Epithelial cell of esophagus (primary cell): ENCODE results near the gene RNMT.

Source experiments
- DNase-seq: peaks from one replicate; pipeline ENCODE4 v3.0.0; 2010; ENCODE audit warnings: low read depth
- H3K4me3 ChIP-seq: 2 replicates; pipeline ENCODE4 v1.5.1; 2011; ENCODE audit warnings: mild to moderate bottlenecking, low read length, control low read depth
- TF ChIP-seq, protein P1 (sequence below): IDR thresholded peaks from 2 replicates; pipeline ENCODE4 v1.5.1; 2011; ENCODE audit warnings: low read depth, mild to moderate bottlenecking, low read length, control low read depth, inconsistent platforms; ENCODE audit not compliant: insufficient read depth; ENCODE audit errors: missing control alignments

The RNMT gene

DNA sequence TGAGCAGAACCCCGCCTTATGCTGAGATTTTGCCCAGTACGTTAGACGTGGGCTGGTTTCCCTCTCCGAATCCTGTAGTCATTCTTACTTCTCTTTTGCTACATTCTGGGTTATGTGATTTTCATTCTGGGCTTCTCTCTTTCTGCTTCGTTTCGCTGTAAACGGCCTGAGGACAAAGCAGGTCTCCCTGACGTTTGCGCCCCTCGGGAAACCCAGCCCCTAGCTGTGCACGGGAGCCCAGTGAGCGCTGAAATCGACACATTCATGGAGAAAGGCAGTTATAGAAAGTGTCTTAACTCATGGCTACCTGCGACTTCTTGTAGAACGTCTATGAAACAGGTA, 74.8 kb downstream of the RNMT start:
- no peak for DNase-seq
- TF ChIP-seq, protein P1, sequence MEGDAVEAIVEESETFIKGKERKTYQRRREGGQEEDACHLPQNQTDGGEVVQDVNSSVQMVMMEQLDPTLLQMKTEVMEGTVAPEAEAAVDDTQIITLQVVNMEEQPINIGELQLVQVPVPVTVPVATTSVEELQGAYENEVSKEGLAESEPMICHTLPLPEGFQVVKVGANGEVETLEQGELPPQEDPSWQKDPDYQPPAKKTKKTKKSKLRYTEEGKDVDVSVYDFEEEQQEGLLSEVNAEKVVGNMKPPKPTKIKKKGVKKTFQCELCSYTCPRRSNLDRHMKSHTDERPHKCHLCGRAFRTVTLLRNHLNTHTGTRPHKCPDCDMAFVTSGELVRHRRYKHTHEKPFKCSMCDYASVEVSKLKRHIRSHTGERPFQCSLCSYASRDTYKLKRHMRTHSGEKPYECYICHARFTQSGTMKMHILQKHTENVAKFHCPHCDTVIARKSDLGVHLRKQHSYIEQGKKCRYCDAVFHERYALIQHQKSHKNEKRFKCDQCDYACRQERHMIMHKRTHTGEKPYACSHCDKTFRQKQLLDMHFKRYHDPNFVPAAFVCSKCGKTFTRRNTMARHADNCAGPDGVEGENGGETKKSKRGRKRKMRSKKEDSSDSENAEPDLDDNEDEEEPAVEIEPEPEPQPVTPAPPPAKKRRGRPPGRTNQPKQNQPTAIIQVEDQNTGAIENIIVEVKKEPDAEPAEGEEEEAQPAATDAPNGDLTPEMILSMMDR, result no peak
- H3K4me3 ChIP-seq, result peak overlapping the region; percentile 40

DNA sequence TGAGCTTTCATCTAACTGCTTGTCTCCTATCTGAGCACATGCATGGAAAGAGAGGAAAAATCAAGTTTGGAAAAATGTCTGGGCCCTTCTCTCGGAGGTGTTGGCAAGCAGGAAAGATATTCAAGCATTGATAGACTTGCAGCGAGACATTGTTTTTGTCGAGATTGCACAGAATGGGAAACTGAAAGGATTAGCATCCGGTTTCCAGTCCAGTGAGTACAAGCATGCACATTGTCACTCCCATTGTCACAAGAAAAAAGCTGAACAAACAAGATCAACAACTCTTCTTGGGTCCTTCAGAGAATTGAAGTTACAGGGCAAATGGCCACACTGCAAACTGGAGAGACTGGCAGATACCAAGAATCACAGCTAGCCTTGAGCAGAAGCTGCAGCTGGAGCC, 77.8 kb downstream of the RNMT start:
- DNase-seq, result no peak
- no peak overlapping the region for H3K4me3 ChIP-seq
- TF ChIP-seq, protein P1, result no peak

DNA sequence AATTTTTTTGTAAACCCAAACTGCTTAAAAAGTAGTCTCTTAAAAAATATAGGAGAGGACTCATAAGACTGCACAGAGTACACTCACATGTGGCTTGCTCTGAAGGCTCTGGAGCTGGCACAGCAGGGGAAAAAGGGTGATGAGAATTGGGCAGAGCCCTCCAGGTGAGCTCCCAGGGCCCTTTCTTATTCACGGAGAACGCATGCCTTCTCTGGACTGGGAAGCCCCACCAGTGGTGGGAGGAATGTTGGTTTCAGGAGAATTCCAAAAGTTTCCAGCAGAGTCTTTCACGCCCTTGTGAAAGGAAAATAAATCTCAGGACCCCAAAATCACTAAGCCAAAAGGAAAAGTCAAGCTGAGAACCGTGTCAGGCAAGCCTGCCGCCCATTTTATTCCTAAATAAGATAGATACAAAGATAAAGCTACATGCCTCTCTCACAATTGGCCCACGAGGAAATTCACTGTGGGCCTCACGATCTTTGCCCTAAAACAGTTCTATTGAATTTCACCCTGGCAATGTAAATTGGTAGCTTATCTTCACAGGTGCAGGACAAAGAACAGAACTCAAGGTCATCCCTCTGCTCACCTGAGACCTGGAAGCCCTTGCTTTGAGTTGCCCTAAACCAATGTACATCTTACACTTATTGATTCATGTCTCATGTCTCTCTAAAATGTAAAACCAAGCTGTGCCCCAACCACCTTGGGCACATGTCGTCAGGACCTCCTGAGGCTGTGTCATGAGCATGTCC, 82.0 kb downstream of the RNMT start:
- no peak for DNase-seq
- TF ChIP-seq, protein P1, result no peak
- no peak overlapping the region for H3K4me3 ChIP-seq

DNA sequence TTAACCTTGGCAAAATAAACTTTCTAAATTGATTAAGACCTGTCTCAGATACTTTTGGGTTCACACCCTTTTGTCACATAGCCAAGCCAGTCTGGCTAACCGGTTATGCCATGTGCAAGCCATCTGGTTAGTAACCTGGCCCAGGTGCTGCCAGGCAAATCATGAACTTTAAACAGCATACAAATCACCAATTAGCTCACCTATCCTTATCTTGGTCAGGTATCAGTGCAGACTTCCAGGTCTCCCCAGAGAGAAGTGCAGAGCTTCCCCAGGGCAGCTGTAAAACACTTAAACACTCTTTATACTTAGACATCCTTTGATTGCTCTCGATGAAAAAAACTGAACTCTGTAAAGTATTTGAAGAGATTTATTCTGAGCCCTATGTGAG, 82.6 kb downstream of the RNMT start:
- DNase-seq, result peak; percentile 39
- TF ChIP-seq, protein P1, result no peak
- H3K4me3 ChIP-seq, result no peak overlapping the region

DNA sequence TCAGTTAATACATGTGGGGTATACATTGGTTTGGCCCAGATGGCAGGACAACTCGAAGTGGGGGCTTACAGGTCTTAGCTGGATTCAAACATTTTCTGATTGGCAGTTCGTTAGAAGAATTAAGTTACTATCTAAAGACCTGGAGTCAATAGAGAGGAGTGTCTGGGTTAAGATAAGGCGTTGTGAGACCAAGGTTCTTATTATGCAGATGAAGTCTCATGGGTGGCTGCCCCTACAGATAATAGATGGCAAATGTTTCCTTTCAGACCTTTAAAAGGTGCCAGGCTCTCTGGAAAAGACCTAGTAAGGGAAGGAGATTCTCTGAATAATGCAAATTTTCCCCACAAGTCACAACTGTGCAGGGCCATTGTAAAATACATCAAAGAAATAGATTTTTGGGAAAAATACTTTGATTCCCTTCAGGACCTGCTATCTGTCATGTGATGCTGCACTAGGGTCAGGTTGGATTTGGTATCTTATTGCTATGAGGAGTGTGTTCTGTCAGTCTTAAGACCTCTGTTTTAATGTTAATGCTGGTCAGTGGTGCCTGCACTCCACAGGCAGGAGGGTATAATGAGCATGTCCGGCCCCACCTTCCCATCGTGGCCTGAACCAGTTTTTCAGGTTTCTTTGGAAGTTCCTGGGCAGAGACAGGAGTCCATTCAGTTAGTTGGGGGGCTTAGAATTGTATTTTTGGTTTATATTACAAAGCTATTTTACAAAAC, 83.2 kb downstream of the RNMT start:
- DNase-seq, result peak; percentile 52
- TF ChIP-seq, protein P1, result no peak
- no peak overlapping the region for H3K4me3 ChIP-seq

DNA sequence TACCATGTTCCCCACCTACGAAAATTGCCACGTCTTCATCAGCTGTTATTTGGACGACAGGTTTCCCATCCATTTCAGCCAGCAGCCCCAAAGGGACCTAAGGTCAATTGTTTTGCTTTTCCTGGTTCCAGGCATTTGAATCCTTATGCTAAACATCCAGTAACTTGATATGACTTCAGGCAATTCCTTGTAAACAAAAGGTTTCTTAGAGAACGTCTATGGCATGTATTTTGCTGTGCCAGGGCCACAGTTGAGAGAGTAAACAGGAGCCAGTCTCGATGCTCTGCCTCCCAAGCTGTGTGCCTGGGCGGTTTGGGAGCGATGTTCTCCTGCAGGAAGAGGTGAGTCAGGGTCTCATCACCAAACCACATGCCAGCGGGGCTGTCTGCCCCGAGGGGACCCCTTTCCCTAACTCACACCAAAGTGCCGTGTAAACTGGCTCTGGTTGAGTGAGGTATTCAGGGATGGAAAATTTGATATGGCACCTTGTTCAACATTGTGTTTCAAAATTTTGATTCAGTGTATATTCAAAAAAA, 84.5 kb downstream of the RNMT start:
- peak; percentile 35 for DNase-seq
- TF ChIP-seq, protein P1, result no peak
- no peak overlapping the region for H3K4me3 ChIP-seq
